Measurements from ENCODE around the gene VPS13D.

DNA sequence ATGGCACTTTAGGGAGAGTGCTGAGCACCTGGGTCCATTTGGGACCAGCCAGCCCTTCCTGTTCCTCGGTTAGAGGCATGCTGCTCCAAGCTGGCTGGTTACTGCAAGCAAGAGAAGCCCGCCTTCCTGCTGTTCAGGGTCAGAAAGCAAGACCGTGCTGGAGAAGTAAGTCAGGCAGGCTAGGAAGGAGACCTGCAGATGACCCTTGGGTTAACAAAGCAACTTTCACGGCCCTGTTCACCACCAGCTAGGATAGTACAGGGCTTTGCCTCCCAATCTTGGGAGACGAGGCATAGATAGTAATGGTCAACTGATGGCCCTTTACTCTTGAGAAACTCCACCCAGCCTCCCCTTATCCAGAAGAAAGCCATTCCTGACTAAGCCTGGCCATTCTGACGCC lies 252.1 kb downstream of the VPS13D start:
- TF ChIP-seq, protein P1, sequence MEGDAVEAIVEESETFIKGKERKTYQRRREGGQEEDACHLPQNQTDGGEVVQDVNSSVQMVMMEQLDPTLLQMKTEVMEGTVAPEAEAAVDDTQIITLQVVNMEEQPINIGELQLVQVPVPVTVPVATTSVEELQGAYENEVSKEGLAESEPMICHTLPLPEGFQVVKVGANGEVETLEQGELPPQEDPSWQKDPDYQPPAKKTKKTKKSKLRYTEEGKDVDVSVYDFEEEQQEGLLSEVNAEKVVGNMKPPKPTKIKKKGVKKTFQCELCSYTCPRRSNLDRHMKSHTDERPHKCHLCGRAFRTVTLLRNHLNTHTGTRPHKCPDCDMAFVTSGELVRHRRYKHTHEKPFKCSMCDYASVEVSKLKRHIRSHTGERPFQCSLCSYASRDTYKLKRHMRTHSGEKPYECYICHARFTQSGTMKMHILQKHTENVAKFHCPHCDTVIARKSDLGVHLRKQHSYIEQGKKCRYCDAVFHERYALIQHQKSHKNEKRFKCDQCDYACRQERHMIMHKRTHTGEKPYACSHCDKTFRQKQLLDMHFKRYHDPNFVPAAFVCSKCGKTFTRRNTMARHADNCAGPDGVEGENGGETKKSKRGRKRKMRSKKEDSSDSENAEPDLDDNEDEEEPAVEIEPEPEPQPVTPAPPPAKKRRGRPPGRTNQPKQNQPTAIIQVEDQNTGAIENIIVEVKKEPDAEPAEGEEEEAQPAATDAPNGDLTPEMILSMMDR (IDR thresholded peaks at IDR 0.05), result no peak
- TF ChIP-seq SIN3A (IDR thresholded peaks at IDR 0.05; ENCODE audit: borderline replicate concordance, insufficient read depth, low read depth, low read length), result no peak
- TF ChIP-seq, protein P2, sequence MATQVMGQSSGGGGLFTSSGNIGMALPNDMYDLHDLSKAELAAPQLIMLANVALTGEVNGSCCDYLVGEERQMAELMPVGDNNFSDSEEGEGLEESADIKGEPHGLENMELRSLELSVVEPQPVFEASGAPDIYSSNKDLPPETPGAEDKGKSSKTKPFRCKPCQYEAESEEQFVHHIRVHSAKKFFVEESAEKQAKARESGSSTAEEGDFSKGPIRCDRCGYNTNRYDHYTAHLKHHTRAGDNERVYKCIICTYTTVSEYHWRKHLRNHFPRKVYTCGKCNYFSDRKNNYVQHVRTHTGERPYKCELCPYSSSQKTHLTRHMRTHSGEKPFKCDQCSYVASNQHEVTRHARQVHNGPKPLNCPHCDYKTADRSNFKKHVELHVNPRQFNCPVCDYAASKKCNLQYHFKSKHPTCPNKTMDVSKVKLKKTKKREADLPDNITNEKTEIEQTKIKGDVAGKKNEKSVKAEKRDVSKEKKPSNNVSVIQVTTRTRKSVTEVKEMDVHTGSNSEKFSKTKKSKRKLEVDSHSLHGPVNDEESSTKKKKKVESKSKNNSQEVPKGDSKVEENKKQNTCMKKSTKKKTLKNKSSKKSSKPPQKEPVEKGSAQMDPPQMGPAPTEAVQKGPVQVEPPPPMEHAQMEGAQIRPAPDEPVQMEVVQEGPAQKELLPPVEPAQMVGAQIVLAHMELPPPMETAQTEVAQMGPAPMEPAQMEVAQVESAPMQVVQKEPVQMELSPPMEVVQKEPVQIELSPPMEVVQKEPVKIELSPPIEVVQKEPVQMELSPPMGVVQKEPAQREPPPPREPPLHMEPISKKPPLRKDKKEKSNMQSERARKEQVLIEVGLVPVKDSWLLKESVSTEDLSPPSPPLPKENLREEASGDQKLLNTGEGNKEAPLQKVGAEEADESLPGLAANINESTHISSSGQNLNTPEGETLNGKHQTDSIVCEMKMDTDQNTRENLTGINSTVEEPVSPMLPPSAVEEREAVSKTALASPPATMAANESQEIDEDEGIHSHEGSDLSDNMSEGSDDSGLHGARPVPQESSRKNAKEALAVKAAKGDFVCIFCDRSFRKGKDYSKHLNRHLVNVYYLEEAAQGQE (IDR thresholded peaks at IDR 0.05; ENCODE audit: insufficient read depth in 1 of 2, low read depth in 2 of 2, low read length in 1 of 2), result no peak

All from Panc1 (cell line).